ENCODE results near the gene SH3BP5L.

DNA sequence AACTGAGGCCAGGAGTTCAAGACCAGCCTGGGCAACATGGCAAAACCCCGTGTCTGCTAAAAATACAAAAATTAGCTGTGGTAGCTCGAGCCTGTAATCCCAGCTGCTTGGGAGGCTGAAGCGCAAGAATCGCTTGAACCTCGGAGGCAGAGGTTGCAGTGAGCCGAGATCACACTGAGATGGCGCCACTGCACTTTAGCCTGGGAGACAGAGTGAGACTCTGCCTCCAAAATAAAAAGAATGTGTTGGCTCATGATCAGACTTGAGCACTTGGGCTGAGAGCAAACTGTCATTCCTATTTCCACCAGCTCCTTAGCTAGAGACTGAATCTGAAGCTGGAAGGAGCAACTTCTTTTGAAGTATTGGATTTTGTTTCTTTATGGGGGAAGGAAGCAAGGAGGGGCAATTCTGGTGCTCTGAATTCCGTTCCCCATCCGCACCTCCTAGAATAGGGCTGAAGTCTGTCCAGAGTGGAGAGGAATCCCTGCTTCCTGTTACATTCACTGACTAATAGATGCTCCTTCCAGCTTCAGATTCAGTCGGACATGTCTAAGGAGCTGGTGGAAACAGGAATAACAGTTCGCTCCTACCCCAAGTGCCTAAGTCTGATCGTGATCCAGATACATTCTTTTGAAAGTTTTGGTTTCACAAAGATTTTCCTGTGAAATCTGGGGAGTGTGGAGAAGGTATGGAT, 16.1 kb upstream of the SH3BP5L start:
- TF ChIP-seq POLR2A (IDR thresholded peaks at IDR 0.05; ENCODE audit: low read depth, low read length), result no peak
- TF ChIP-seq, protein P1, sequence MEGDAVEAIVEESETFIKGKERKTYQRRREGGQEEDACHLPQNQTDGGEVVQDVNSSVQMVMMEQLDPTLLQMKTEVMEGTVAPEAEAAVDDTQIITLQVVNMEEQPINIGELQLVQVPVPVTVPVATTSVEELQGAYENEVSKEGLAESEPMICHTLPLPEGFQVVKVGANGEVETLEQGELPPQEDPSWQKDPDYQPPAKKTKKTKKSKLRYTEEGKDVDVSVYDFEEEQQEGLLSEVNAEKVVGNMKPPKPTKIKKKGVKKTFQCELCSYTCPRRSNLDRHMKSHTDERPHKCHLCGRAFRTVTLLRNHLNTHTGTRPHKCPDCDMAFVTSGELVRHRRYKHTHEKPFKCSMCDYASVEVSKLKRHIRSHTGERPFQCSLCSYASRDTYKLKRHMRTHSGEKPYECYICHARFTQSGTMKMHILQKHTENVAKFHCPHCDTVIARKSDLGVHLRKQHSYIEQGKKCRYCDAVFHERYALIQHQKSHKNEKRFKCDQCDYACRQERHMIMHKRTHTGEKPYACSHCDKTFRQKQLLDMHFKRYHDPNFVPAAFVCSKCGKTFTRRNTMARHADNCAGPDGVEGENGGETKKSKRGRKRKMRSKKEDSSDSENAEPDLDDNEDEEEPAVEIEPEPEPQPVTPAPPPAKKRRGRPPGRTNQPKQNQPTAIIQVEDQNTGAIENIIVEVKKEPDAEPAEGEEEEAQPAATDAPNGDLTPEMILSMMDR (conservative IDR thresholded peaks at IDR 0.05; ENCODE audit: low read depth, low read length), result peak; percentile 58
- TF ChIP-seq BHLHE40 (IDR thresholded peaks at IDR 0.05; ENCODE audit: low read depth, low read length), result no peak
- peak; percentile 66 for TF ChIP-seq RAD21 (IDR thresholded peaks at IDR 0.05; ENCODE audit: low read length)

Data from IMR-90 (cell line).